ENCODE data around the gene NCF4.
A peak's percentile ranks its signal among the peaks of the same experiment; 100 is the strongest.

The NCF4 gene

GRCh38 chr22:36826262-36826661 is 34.5 kb upstream of the NCF4 start:
- no peaks in the 10 kb centered on the region for H3K36me3 Mint-ChIP-seq (ENCODE audit: insufficient read depth)
- H3K27ac Mint-ChIP-seq = no peak overlapping the region
- ATAC-seq (replicated peaks) (no peak), DNase-seq (no peak)
- peaks cover 7 to 12% of the 10 kb centered on the region in 2 donors for H3K4me1 Mint-ChIP-seq (ENCODE audit: low read depth in 2 of 2)
- peaks cover 33% of the 10 kb centered on the region in 2 donors for H3K27me3 Mint-ChIP-seq
- H3K9me3 Mint-ChIP-seq = no peaks in the 10 kb centered on the region
- H3K4me3 Mint-ChIP-seq = no peak overlapping the region

GRCh38 chr22:36828815-36829214 is 32.0 kb upstream of the NCF4 start:
- H3K4me3 Mint-ChIP-seq = no peak overlapping the region
- no peaks in the 10 kb centered on the region for H3K36me3 Mint-ChIP-seq (ENCODE audit: insufficient read depth)
- peak; percentile 59 for ATAC-seq (replicated peaks)
- H3K9me3 Mint-ChIP-seq = no peaks in the 10 kb centered on the region
- no peak for DNase-seq
- H3K27ac Mint-ChIP-seq = no peak overlapping the region
- H3K4me1 Mint-ChIP-seq (ENCODE audit: low read depth in 2 of 2) = peaks cover 7 to 12% of the 10 kb centered on the region in 2 donors
- H3K27me3 Mint-ChIP-seq = peaks cover 21 to 37% of the 10 kb centered on the region in 2 donors

- no peak for ATAC-seq (replicated peaks)
- no peak overlapping the region for H3K27ac Mint-ChIP-seq
Observed at GRCh38 chr22:36829370-36830002, 31.3 kb upstream of the NCF4 start.

GRCh38 chr22:36830601-36831000 is 30.2 kb upstream of the NCF4 start:
- no peak overlapping the region for H3K4me3 Mint-ChIP-seq
- peaks cover 7 to 12% of the 10 kb centered on the region in 2 donors for H3K4me1 Mint-ChIP-seq (ENCODE audit: low read depth in 2 of 2)
- H3K27ac Mint-ChIP-seq = no peak overlapping the region
- ATAC-seq (replicated peaks) (peak; percentile 48), DNase-seq (no peak)
- no peaks in the 10 kb centered on the region for H3K9me3 Mint-ChIP-seq
- H3K36me3 Mint-ChIP-seq (ENCODE audit: insufficient read depth) = no peaks in the 10 kb centered on the region
- H3K27me3 Mint-ChIP-seq = peaks cover 18 to 32% of the 10 kb centered on the region in 2 donors

More at GRCh38 chr22:36829370-36830002, 31.3 kb upstream of the NCF4 start:
- Mint-ChIP-seq H3K27me3 (peaks cover 17 to 36% of the 10 kb centered on the region in 2 donors), H3K4me1 (ENCODE audit: low read depth in 2 of 2) (peaks cover 7 to 12% of the 10 kb centered on the region in 2 donors), H3K36me3 (ENCODE audit: insufficient read depth) (no peaks in the 10 kb centered on the region), H3K9me3 (no peaks in the 10 kb centered on the region), H3K4me3 (no peak overlapping the region)
- no peak for DNase-seq

GRCh38 chr22:36831206-36831605 is 29.6 kb upstream of the NCF4 start:
- ATAC-seq (replicated peaks) = no peak
- peaks cover 18 to 32% of the 10 kb centered on the region in 2 donors for H3K27me3 Mint-ChIP-seq

GRCh38 chr22:36831717-36832116 is 29.1 kb upstream of the NCF4 start:
- Mint-ChIP-seq H3K9me3 (no peaks in the 10 kb centered on the region), H3K27ac (no peak overlapping the region), H3K4me1 (ENCODE audit: low read depth in 2 of 2) (peaks cover 7 to 12% of the 10 kb centered on the region in 2 donors), H3K36me3 (ENCODE audit: insufficient read depth) (no peaks in the 10 kb centered on the region), H3K4me3 (no peak overlapping the region), H3K27me3 (peaks cover 18 to 32% of the 10 kb centered on the region in 2 donors)
- no peak for DNase-seq
- no peak for ATAC-seq (replicated peaks)

More at GRCh38 chr22:36831206-36831605, 29.6 kb upstream of the NCF4 start:
- no peak for DNase-seq
- Mint-ChIP-seq H3K27ac (no peak overlapping the region), H3K4me1 (ENCODE audit: low read depth in 2 of 2) (peaks cover 7 to 12% of the 10 kb centered on the region in 2 donors), H3K36me3 (ENCODE audit: insufficient read depth) (no peaks in the 10 kb centered on the region), H3K9me3 (no peaks in the 10 kb centered on the region), H3K4me3 (no peak overlapping the region)

- no peak for ATAC-seq (replicated peaks)
Observed at GRCh38 chr22:36833073-36833472, 27.7 kb upstream of the NCF4 start.

GRCh38 chr22:36835903-36836302 is 24.9 kb upstream of the NCF4 start:
- Mint-ChIP-seq H3K27me3 (peaks cover 24 to 32% of the 10 kb centered on the region in 2 donors), H3K27ac (no peak overlapping the region), H3K36me3 (ENCODE audit: insufficient read depth) (no peaks in the 10 kb centered on the region), H3K4me1 (ENCODE audit: low read depth in 2 of 2) (peaks cover 1 to 4% of the 10 kb centered on the region in 2 donors), H3K4me3 (no peak overlapping the region), H3K9me3 (no peaks in the 10 kb centered on the region)
- DNase-seq (no peak), ATAC-seq (replicated peaks) (no peak)

More at GRCh38 chr22:36833073-36833472, 27.7 kb upstream of the NCF4 start:
- Mint-ChIP-seq H3K4me3 (no peak overlapping the region), H3K4me1 (ENCODE audit: low read depth in 2 of 2) (peaks cover 7 to 12% of the 10 kb centered on the region in 2 donors), H3K9me3 (no peaks in the 10 kb centered on the region), H3K27me3 (peaks cover 18 to 27% of the 10 kb centered on the region in 2 donors), H3K36me3 (ENCODE audit: insufficient read depth) (no peaks in the 10 kb centered on the region), H3K27ac (no peak overlapping the region)
- DNase-seq = no peak

GRCh38 chr22:36838119-36839030 is 22.4 kb upstream of the NCF4 start:
- DNase-seq (no peak), ATAC-seq (replicated peaks) (no peak)
- H3K4me3 Mint-ChIP-seq = no peak overlapping the region
- H3K36me3 Mint-ChIP-seq (ENCODE audit: insufficient read depth) = no peaks in the 10 kb centered on the region
- H3K9me3 Mint-ChIP-seq = no peaks in the 10 kb centered on the region
- peaks cover 32 to 40% of the 10 kb centered on the region in 2 donors for H3K27me3 Mint-ChIP-seq
- no peaks in the 10 kb centered on the region for H3K4me1 Mint-ChIP-seq (ENCODE audit: low read depth in 2 of 2)
- H3K27ac Mint-ChIP-seq = no peak overlapping the region

GRCh38 chr22:36839356-36840073 is 21.3 kb upstream of the NCF4 start:
- no peak for ATAC-seq (replicated peaks)
- no peak overlapping the region for H3K27ac Mint-ChIP-seq

GRCh38 chr22:36840106-36840505 is 20.7 kb upstream of the NCF4 start:
- Mint-ChIP-seq H3K36me3 (ENCODE audit: insufficient read depth) (no peaks in the 10 kb centered on the region), H3K4me1 (ENCODE audit: low read depth in 2 of 2) (no peaks in the 10 kb centered on the region), H3K27ac (no peak overlapping the region), H3K27me3 (peaks cover 36 to 52% of the 10 kb centered on the region in 2 donors), H3K9me3 (no peaks in the 10 kb centered on the region), H3K4me3 (no peak overlapping the region)
- ATAC-seq (replicated peaks) = no peak
- no peak for DNase-seq

More at GRCh38 chr22:36839356-36840073, 21.3 kb upstream of the NCF4 start:
- H3K4me3 Mint-ChIP-seq = no peak overlapping the region
- H3K4me1 Mint-ChIP-seq (ENCODE audit: low read depth in 2 of 2) = no peaks in the 10 kb centered on the region
- no peak for DNase-seq
- H3K27me3 Mint-ChIP-seq = peaks cover 34 to 49% of the 10 kb centered on the region in 2 donors
- H3K9me3 Mint-ChIP-seq = no peaks in the 10 kb centered on the region
- H3K36me3 Mint-ChIP-seq (ENCODE audit: insufficient read depth) = no peaks in the 10 kb centered on the region

GRCh38 chr22:36846271-36846670 is 14.5 kb upstream of the NCF4 start:
- Mint-ChIP-seq H3K4me1 (ENCODE audit: low read depth in 2 of 2) (no peaks in the 10 kb centered on the region), H3K27me3 (peaks cover 68 to 95% of the 10 kb centered on the region in 2 donors), H3K36me3 (ENCODE audit: insufficient read depth) (no peaks in the 10 kb centered on the region), H3K9me3 (no peaks in the 10 kb centered on the region), H3K4me3 (no peak overlapping the region), H3K27ac (no peak overlapping the region)
- DNase-seq = no peak
- ATAC-seq (replicated peaks) = no peak

GRCh38 chr22:36846949-36847348 is 13.9 kb upstream of the NCF4 start:
- no peaks in the 10 kb centered on the region for H3K36me3 Mint-ChIP-seq (ENCODE audit: insufficient read depth)
- H3K4me1 Mint-ChIP-seq (ENCODE audit: low read depth in 2 of 2) = no peaks in the 10 kb centered on the region
- ATAC-seq (replicated peaks) (no peak), DNase-seq (no peak)
- H3K4me3 Mint-ChIP-seq = no peak overlapping the region
- no peaks in the 10 kb centered on the region for H3K9me3 Mint-ChIP-seq
- peaks cover 63 to 88% of the 10 kb centered on the region in 2 donors for H3K27me3 Mint-ChIP-seq
- H3K27ac Mint-ChIP-seq = no peak overlapping the region
